ENCODE data around the gene GUF1. TPM values are rescaled to one million over a fixed set of nuclear protein-coding genes. Genes with fewer than 3 reads are reported as not detected.

Gene GUF1
- 6.0 to 10.9 TPM (median 9.2 TPM) in 5 replicates for total RNA-seq (2022; extraction: Qiagen RNA extraction; ENCODE audit: low read depth)

DNA sequence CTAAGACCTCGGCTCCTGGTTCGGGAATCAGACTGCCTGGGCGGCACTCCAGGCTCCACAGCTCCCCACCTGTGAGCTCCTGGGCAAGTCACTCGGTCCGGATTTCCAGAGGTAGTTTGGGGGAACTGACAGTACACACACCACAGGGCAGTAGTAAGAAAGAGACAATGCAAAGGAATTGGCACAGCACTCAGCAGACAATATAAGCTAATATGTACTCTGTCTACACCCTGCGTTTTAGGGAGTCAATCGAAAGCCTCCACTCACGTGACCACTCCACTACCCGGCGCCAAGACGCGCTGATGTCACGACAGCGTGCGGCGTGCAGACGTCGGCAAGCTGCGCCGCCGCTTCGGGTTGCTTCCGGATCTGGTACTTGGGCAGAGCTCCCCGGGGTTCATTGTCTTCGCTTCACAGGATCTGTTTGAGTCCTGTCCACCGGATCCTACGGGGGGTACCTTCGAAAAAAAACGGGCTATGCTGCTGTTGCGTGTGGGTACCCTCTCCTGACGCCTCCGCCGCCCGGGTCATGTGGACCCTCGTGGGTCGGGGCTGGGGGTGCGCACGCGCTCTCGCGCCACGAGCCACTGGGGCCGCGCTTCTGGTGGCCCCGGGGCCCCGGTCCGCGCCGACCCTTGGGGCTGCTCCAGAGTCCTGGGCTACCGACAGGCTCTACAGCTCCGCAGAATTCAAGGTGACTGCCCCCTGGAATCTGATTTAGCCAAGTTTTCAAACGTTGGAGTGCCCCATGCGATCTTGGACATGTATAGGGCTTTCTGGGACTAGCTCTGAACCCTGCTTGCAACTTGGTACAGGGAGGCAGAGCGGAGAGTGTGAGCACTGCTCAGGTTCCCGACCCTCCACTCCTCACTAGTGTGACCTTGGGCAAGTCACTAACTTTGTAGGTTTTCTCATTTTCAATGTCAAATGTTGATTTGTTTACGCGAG is at the start of gene GUF1:
Gene GUF1, plus strand, starts transcription at position 327 of the 948 bp plus-strand sequence. Its CDS starts 203 bp downstream, at position 530.

GRCh38 chr4:44651425-44651824 is 26.8 kb upstream of the GUF1 start, which contains the start of gene YIPF7:
Gene YIPF7 (minus strand): TSS chr4:44651625. CDS start chr4:44650100, 1,525 bp downstream.

GRCh38 chr4:44726038-44726871 is 48.0 kb downstream of the GUF1 start, which contains the start of gene GNPDA2:
Gene GNPDA2 (minus strand): TSS chr4:44726556. CDS start chr4:44722207, 4,349 bp downstream.

Other genes starting within 250 kb of the GUF1 start
- not detected in 5 replicates for gene KCTD8, start 229.6 kb upstream of the GUF1 start, total RNA-seq (2022; extraction: Qiagen RNA extraction; ENCODE audit: low read depth)
- not detected in 5 replicates for gene YIPF7, start 26.8 kb upstream of the GUF1 start, total RNA-seq (2022; extraction: Qiagen RNA extraction; ENCODE audit: low read depth)
- gene GNPDA2, start 48.1 kb downstream of the GUF1 start, total RNA-seq (2022; extraction: Qiagen RNA extraction; ENCODE audit: low read depth), result 5.0 to 13.1 TPM (median 10.1 TPM) in 5 replicates

Data from A549 treated with ZK216348 at 1 μM for 4 hours (cell line).